ENCODE data around the gene ASB17.

Gene ASB17

DNA sequence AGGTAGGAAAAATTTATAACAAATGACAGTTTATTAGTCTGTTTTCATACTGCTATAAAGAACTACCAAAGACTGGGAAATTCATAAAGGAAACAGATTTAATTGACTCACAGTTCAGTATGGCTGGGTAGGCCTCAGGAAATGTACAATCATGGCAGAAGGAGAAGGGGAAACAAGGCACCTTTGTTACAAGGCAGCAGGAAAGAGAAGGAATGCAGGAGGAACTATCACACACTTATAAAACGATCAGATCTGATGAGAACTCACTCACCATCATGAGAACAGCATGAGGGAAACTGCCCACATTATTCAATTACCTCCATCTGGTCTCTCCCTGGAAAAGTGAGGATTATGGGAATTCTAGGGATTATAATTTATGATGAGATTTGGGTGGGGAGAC, 61.3 kb downstream of the ASB17 start:
- DNase-seq (ENCODE audit: low read depth, low spot score) = no peak
- H3K4me3 ChIP-seq (ENCODE audit: low read length) = no peak overlapping the region

Measured in Jurkat, Clone E6-1 (cell line).